ENCODE data around the gene BICC1.

BICC1 gene

GRCh38 chr10:58836991-58837575, 324.4 kb downstream of the BICC1 start:
- no peak overlapping the region for H3K4me3 ChIP-seq (ENCODE audit: low read depth, low read length)
- TF ChIP-seq CTCF (conservative IDR thresholded peaks at IDR 0.05; ENCODE audit: low read depth, low read length): no peak
- no peak for DNase-seq (ENCODE audit: low read depth)

DNA sequence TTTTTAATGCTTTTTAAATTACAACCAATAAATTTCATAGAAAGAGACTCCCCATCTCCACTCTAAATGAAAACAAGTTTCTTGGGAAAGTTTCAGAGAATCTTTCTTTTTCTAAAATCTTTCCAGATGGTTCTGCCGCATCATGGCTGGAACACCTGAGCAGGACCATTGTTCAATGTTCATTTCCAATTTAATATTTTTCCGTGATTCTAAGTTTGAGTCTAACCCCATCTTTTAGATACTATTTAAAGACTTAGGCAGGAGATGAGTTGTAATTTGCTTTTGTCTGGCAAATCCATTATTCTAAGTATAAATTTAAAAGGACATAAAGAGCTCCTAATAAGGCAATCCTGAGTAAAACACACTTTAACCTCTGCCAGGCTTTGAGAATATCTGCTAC, 325.2 kb downstream of the BICC1 start:
- no peak for TF ChIP-seq CTCF (conservative IDR thresholded peaks at IDR 0.05; ENCODE audit: low read depth, low read length)
- no peak for DNase-seq (ENCODE audit: low read depth)
- no peak overlapping the region for H3K4me3 ChIP-seq (ENCODE audit: low read depth, low read length)

DNA sequence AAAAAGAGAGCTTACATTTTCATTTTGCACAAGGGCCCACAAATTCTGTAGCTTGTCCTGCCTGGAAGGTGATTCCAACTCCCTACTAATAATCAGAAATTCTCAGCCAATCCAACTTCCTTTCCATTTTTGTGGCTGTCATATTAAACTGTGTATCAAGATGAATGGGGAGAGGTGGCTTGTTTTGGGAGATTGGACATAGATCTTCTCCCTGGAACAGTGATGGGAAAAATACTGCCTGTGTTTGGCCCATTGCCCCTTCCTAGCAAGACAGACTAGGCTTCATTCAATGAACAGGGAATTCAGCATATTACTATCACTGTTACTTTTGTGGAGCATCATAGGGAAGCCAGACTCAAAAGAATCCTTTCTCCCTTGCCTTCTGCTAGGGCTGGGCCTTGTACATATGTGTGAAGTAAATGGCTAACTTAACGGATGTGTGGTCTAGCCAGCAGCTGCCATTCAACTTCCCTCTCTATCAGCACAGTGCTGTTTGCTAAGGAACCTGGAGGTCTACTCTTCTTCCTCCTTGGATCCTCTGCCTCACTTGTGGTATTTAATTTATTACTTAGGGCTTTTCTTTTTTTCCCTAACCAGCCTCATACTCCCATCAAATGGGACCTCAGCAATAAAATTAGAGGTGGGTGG, 326.0 kb downstream of the BICC1 start:
- no peak for TF ChIP-seq CTCF (conservative IDR thresholded peaks at IDR 0.05; ENCODE audit: low read depth, low read length)
- no peak overlapping the region for H3K4me3 ChIP-seq (ENCODE audit: low read depth, low read length)

GRCh38 chr10:58839771-58840170, 327.1 kb downstream of the BICC1 start:
- DNase-seq (ENCODE audit: low read depth): peak; percentile 33
- no peak overlapping the region for H3K4me3 ChIP-seq (ENCODE audit: low read depth, low read length)
- TF ChIP-seq CTCF (conservative IDR thresholded peaks at IDR 0.05; ENCODE audit: low read depth, low read length): no peak

More for the DNA sequence above, 326.0 kb downstream of the BICC1 start:
- DNase-seq (ENCODE audit: low read depth): no peak

GRCh38 chr10:58840840-58841435, 328.3 kb downstream of the BICC1 start:
- no peak for DNase-seq (ENCODE audit: low read depth)
- no peak for TF ChIP-seq CTCF (conservative IDR thresholded peaks at IDR 0.05; ENCODE audit: low read depth, low read length)
- no peak overlapping the region for H3K4me3 ChIP-seq (ENCODE audit: low read depth, low read length)

GRCh38 chr10:58842860-58843376, 330.2 kb downstream of the BICC1 start:
- no peak overlapping the region for H3K4me3 ChIP-seq (ENCODE audit: low read depth, low read length)
- no peak for TF ChIP-seq CTCF (conservative IDR thresholded peaks at IDR 0.05; ENCODE audit: low read depth, low read length)
- DNase-seq (ENCODE audit: low read depth): no peak
